ENCODE data around the gene KCND3.

GRCh38 chr1:111825217-111825616 lies 164.3 kb downstream of the KCND3 start:
- TF ChIP-seq, protein P1, sequence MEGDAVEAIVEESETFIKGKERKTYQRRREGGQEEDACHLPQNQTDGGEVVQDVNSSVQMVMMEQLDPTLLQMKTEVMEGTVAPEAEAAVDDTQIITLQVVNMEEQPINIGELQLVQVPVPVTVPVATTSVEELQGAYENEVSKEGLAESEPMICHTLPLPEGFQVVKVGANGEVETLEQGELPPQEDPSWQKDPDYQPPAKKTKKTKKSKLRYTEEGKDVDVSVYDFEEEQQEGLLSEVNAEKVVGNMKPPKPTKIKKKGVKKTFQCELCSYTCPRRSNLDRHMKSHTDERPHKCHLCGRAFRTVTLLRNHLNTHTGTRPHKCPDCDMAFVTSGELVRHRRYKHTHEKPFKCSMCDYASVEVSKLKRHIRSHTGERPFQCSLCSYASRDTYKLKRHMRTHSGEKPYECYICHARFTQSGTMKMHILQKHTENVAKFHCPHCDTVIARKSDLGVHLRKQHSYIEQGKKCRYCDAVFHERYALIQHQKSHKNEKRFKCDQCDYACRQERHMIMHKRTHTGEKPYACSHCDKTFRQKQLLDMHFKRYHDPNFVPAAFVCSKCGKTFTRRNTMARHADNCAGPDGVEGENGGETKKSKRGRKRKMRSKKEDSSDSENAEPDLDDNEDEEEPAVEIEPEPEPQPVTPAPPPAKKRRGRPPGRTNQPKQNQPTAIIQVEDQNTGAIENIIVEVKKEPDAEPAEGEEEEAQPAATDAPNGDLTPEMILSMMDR (IDR thresholded peaks at IDR 0.05): no peak
- TF ChIP-seq POLR2A (IDR thresholded peaks at IDR 0.05): no peak

All from tibial nerve (tissue), 3 donors.